Measurements from ENCODE around the gene COA5.
"Not testable (repeated sequence)": the region's sequence is repeated elsewhere in the genome, so short reads cannot be mapped to it uniquely, and the experiment has no call there.

Gene COA5

DNA sequence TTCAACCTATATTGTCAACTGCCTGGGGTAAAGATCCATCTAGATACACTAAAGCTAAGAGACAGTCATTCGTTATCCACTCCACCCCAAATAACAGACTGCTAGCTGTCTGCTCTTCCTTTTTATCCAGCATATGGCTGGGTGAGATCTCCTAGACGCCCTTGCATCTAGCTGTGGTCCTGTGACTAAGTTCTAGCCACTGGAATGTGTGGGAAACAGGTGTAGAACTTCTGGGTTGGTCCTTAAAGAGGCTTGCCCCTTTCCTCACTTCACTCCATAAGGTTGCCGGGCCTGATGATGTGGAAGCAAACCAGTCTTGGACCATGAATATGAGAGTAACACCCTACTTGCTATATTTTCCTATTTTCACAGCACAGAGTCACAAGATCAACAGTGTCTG, 3.2 kb downstream of the COA5 start:
- DNase-seq, result no peak

DNA sequence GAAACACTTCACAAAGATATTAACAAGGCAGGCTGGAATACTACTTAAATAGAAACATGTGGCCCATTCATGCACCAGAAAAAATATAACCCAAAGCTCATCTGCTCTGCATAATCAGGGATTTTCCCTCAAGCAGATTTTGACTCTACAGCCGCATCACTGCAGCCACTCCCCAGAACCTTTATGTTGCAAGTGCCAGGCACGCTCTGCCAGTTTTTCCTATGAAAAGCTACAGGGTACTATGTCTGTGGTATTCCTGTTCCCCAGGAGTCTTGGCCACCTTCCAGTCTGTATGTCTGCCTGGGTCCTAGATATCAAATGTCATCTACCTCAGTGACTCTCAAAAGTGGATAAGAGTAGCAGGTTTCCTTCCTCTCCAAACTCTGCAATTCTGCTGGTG, 3.8 kb downstream of the COA5 start:
- no peak for DNase-seq

DNA sequence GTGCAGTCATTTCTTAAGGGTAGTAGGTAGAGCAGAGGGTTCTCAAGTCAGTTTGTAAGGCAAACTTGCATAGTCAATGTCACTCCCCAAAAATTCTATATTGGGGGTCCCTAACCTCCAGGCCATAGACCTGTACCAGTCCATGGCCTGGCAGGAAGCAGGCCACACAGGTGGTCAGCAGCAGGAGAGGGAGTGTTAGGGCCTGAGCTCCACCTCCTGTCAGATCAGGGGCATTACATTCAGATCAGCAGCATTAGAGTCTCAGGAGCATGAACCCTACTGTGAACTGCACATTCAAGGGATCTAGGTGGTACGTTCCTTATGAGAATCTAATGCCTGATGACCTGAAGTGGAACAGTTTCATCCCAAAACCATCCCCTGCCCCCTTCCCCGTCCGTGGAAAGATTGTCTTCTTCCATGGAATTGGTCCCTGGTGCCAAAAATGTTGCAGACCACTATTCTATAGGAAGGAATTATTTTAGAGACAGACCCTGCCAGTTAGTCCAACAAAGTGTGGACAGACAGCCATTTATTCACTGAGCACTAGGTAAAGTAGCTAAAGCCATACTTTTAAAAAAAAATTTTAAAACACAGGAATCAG, 6.7 kb downstream of the COA5 start:
- DNase-seq, result no peak

DNA sequence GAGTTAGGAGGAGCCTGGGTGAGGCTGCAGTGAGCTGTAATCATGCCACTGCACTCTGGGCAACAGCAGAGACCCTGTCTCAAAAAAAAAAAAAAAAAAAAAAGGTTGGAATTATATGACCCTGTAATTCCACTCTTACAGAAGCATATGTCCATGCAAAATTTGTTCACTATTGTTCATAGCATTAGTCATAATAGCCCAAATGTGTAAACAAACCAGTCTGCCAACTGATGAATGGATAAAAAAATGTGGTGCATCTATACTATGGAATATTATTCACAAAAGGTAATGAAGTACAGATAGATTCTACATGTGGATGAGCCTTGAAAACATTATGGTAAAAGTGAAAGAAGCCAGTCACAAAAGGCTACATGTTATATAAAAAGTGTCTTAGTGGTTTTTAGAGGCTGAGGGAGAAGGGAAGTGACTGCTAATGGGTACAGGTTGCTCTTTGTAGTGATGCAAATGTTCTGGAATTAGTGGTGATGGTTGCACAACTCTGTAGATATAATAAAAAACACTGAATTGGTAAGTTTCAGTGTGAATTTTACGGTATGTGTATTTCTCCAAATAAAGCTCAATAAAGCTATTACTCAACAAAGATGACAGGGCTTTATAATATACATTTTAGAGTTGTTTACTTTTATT, 9.4 kb downstream of the COA5 start:
- DNase-seq, result no peak

DNA sequence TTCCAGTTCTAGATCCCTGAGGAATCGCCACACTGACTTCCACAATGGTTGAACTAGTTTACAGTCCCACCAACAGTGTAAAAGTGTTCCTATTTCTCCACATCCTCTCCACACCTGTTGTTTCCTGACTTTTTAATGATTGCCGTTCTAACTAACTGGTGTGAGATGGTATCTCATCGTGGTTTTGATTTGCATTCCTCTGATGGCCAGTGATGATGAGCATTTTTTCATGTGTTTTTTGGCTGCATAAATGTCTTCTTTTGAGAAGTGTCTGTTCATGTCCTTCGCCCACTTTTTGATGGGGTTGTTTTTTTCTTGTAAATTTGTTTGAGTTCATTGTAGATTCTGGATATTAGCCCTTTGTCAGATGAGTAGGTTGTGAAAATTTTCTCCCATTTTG, 13.6 kb downstream of the COA5 start:
- DNase-seq, result not testable (repeated sequence)

DNA sequence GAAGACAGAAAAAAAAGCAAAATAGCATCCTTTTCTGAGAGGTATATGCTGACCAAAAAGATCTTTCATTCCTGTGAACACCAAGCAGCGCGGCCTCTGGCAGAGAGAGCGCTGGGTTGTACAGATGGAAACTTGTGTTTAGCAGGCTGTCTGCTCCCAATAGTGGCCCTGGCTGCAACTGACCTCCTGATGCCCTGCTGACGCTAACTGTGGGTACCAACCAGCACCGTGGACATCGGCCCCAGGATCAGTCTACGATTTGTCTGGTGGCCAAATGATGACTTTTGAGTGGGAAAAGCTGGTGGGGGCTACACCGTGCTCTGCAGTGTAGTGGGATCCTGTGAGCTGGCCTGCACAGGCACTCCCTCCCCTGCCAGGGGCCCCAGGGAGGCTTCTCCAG, 15.7 kb downstream of the COA5 start:
- DNase-seq, result no peak

DNA sequence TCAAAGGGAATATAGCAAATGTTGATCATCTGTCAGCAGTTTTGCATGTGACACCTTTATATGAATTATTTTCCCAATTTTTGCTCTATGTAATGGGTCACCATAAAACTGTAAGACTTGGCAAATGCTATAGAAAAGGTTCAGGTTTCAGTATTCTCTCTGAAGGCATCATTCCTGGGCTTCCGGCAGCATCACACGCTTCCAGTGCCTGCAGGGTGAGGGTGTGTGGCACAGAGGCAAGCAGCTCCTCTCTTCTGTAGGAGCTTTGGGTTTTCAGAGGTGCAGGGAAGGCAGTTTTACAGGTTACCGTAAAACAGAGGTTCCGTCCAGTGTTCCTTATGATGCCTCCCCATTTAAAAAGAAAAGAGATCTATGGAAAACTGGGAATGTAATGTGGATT, 18.8 kb downstream of the COA5 start:
- no peak for DNase-seq

DNA sequence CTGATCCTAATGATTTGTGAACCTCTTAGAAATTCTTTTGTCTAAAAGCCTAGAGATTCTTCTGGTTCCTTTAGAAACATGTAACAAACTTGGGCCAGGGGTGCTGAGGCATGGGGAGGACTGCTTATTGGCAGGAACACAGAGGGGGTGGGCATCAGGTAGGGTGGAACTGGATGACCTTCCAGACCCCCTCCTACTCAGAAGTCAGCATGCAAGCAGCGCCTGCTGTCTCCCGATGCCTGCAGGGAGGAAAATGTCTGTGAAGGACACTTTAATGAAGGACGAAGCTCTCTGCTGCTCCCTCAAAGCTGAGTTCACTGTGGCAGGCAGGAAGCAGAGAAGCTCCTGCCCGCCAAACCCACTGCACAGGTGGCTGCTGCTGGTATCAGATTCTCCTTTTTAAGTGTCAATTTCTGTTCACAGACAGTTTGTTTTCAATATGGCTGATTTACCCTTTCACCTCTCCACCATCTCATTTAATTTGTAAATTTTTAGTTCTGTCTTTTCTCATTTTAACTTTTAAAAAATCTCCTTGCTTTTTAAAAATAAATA, 19.4 kb downstream of the COA5 start:
- no peak for DNase-seq

DNA sequence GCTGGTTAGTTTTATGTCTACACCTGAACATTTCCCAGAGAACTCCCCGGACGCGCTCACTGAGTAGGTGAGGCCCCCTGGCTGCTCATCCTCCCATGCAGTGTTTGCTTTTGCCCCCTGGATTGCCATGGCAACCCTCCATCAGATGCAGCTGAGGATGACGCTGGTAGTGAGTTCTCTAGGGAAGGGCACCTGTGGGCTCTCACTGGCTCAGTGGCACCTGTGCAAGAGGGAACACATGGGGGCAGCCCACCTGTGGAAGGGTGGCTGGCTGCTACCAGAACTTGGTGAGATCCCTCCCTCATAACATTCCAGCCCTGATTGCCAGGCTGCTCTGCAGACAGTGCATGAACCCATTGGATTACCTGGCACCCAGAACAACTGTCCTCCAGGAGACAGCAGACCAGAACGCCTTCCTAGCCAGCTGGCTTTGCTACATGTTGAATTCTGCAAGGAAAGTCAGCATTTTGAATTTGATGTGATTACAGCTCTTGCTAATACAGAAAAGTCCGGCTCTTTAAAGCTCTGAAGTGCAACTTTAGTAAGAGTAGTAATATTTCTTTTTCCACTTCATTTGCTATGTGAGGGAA, 21.7 kb downstream of the COA5 start:
- DNase-seq, result no peak

DNA sequence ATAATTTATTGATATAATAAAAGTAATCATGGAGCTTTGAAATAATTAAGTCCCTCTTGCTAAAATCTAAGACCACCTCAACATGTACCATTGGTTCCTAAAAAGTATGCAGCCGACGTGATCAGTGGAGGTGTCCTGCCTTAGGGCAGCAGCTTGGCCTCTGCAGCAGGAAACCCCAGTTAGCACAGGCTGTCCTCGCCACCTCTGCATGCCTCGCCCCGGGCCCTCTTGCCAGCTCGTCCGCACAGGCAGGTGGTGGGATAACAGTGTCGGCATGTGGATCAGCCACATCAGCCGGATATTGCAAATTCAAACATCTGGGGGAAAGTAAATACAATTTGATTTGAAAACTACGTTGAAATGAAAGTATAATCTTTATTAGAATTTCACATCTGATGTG, 22.9 kb downstream of the COA5 start:
- DNase-seq, result no peak

DNA sequence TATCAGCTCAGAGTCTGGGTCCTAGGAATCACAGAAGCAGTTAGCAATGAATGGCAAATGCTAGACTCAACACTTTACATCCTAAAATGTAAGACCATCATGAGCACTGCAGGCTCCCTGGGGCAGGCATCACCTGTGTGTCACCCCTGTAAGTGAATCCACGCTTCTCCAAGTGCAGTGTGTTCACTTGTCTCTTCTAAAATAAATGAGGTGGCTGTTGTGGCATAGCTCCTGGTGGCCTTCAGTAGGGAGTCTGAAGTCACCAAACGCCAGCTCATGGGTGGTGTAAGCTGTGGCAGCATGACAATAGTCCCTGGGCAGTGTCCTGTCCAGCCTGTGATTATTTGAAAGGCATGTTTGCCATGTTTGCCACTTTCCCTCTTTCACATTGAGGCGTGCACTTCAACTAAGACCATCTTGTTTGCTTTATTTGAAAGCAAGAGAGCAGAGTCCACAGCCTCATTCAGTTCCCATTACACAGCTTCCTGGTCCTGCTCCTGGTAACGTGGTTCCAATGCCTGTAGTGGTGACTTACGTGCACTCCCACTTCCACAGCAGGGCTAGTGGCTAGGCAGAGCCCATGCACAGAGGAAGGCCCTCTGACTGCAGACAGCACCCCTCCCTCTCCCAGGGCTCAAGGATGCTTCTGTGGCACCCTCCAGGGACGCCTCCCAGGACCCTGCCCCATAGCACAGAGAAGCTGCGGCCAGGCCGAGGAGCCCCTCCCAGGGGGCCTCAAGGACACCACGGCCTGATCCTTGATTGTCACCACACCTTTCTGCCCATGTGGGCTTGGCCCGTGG, 24.3 kb downstream of the COA5 start:
- DNase-seq, result no peak

DNA sequence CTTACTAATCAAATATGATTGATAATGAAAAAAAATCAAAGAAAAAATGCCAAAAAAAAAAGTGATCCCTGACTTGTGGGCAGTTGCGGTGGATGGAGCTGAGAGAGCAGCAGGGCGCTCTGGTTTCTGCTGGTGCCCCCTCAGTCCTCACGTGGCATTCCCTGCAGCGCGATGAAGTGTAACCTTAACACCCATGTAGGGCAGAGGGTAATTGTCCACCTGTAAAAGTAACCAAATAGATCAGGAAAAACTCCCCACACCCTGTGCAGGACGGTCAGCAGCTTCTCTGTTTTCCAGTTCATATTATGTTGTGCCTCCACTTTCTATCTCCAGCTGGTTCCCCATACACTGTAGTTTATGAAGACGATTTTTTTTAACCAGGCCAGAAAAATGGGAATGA, 25.0 kb downstream of the COA5 start:
- DNase-seq, result no peak

DNA sequence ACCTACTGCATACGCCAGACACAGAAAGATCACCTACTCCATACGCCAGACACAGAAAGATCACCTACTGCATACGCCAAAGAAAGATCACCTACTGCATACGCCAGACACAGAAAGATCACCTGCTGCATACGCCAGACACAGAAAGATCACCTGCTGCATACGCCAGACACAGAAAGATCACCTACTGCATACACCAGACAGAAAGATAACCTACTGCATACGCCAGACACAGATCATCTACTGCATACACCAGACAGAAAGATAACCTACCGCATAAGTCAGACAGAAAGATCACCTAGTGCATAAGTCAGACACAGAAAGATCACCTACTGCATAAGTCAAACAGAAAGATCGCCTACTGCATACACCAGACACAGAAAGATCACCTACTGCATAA, 25.8 kb downstream of the COA5 start:
- DNase-seq, result no peak

DNA sequence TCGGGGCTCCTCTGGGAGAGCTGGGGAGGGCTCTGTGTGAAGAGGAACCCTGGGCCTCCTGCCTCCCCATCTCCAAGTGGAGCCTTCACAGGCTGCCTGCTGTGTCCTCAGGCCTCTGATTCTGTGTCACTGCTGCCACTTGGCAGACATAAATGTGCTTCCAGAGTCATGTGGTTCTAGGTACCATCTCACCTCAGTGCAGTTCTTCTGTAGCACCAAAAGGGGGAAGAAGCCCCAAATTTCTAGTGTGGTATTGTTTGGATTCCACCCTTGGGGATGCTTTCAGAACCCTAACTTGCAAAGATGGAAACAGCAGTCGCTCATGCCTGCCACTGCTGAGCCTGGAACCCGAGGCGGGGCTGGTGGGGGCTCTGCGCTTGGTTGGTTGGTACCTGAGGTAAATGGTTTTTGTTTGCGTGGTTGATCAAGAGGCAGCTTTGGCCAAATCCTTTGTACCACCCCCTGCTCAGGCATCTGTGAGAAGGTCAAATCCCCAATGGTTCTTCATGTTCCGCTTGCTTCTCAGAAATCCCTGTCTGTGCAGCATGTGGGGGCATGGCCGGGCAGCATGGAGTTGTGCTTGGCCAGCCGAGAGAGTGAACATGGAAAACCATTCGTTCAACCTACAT, 27.5 kb downstream of the COA5 start:
- DNase-seq, result no peak

DNA sequence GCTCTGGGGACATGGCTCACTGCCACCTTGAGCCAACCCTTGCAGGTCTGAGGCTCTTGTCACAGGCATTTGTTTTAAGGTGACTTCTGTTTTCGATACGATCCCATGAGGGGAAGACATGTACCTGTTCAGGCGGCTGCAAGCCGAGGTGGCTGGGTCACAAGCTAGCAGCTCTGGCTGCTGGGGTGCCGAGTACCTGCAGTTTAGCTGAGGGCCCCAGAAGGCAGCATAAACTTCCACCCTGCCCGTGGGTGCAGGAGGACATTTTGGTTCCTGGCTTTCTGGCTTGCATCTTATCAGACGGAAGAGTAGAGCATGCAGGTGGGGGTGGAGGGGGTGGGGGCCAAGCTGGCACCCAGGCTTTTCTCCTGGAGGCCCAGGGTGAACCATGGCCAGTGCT, 28.4 kb downstream of the COA5 start:
- no peak for DNase-seq

DNA sequence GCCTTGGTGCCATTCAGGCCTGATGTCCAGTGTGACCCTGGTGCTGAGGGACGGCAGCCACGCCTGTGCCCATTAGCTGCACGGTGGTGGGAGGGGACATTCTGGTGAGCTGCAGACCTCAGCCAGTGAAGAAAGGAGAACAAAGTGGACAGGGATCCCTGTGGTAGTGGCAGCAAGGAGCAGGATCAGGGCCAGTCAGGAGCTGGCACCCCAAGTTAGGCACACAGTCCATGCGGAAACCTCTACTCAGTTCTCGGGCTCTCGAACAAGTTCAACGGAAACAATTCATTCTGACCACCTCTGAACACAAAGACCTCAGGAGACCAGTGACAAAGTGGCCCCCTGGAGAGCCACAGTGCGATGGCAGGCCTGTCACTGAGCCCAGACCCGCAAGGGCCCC, 30.1 kb downstream of the COA5 start:
- DNase-seq, result no peak

DNA sequence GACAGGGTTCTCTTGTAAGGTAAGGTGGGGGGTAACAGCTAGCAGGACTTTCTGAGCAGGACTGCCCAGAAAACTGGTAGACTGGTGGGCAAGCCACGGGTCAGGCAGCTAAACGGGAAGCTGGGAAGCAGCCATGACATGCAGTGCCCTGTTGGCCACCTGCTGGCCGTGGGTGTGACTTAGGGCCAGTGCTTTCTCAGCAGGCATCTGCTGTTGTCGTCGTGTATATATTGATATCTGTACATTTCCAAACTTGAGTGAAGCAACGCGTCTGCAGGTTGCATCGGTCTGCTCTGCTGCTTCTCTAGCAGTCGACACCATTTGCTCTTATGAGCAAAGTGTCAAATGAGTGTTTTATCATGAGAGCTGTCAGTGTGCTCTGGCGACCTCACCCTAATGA, 31.0 kb downstream of the COA5 start:
- DNase-seq, result no peak

DNA sequence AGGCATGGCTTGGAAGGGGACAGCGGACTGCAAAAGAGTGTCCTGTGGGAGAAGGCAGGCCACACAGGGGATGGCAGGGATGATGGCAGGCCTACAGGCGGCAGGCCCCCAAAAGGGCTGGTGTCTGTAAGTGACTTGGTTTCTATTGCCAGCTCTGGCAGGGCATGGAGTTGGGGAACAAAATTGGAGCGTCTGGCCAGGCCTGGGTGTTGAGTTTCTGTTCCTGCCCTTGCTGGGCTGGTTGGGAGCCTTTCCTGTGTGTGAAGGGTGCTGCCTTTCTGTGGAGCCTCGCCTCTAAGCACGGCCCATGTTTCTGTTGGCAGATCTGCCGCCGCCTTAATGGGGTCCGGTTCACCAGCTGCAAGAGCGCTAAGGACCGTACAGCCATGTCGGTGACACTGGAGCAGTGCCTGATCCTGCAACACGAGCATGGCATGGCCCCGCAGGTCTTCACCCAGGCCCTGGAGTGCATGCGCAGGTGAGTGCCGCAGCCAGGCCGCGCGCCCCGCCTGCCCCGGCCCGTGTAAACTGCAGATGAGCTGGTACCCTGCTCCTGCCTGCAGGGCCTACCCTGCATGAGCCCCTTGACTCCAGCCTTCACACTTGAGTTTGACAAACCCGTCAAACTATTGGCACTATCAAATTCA, 31.5 kb downstream of the COA5 start:
- no peak for DNase-seq

DNA sequence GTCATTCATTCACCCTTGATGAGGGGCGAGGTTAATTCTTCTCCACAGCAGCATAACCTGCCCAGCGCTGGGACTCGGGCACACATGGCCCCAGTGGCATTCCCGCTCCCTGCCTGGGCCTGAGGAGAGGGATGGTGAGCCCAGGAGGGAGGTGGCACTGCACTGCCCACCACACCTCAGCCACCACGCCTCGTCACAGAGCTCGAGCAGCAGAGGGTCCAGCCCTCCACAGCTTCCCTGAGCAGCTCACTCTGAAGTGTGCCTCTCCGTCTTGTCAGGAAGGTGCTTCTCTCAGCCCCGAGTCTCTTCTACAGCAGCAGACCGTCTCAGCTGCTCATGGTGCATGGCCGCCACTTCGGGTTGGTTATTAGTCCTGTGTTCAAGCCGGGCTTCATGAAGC, 34.9 kb downstream of the COA5 start:
- DNase-seq, result no peak

DNA sequence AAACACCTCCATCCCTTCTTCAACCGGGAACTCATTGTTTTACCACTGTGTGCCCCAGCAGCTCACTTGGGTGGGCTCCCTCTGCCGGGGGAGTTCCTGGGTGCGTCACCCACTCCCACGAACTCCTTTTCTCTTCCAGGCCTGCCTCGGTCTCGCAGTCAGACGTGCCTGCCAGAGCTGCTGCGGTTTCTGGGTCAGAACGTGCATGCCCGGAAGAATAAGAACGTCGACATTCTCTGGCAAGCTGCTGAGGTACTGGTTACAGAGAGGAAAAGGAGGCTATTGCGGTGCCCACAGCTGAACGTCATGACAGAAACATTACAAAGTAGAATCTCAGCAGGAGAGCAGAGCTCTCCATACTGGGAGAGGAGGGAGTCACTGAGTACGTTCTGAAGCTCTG, 35.6 kb downstream of the COA5 start:
- DNase-seq, result no peak

DNA sequence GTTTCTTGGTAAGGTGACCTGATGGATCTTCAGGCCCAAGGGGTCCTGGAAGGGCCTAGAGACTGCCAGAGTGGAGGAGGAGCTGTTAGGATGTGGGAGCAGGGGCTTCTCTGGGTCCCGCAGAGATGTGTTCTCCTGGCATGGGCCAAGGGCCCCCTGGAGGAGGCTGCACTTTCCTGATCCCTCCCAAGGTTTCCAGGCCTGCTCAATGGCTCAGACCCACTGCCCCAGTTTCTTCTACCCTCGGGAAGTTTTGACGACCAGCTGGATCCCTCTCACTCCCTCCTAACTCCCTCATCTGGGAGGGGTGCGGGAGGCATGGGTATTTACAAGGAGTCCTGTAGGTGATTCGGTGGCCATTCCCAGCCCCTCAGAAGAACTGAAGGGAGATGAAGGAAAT, 36.1 kb downstream of the COA5 start:
- DNase-seq, result no peak

DNA sequence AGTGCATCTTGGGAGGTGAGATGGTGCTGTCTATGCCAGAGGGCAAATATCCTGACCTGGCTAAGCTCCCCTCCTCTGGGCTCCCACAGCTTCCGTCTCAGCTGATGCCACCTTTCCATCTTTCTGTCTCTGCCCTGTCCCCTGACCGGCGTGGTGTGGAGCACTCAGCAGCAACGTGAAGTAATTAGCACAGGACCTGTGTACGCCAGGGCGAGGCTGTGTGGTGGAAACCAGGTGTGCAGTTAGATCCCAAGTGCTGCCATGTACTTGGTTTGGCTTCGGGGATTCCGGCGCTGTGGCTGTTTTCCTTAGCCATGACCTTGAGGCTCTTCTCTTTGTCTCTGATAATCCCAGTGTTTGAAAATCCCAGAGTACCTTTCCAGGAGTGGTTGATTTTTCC, 36.5 kb downstream of the COA5 start:
- DNase-seq, result no peak
